GM21737 (cell line): ENCODE measurements around the gene BOK.
"Not testable (repeated sequence)": the region's sequence is repeated elsewhere in the genome, so short reads cannot be mapped to it uniquely, and the experiment has no call there.

ENCODE experiments used
- ATAC-seq: cut with Tn5 transposase; IDR thresholded peaks from one replicate; pipeline ENCODE4 v1.9.1; 2021; ENCODE audit warnings: mild to moderate bottlenecking, moderate library complexity; ENCODE audit not compliant: unreplicated experiment

The BOK gene

GRCh38 chr2:241570961-241571581, 12.5 kb downstream of the BOK start:
- no peak for ATAC-seq

- ATAC-seq: no peak
Observed at GRCh38 chr2:241571821-241572620, 13.5 kb downstream of the BOK start.

- not testable (repeated sequence) for ATAC-seq
Observed at GRCh38 chr2:241572915-241573651, 14.5 kb downstream of the BOK start.

- ATAC-seq: no peak
Observed at GRCh38 chr2:241573741-241574140, 15.2 kb downstream of the BOK start.

GRCh38 chr2:241574911-241575623, 16.5 kb downstream of the BOK start:
- no peak for ATAC-seq

- no peak for ATAC-seq
Observed at GRCh38 chr2:241575624-241576292, 17.2 kb downstream of the BOK start.

GRCh38 chr2:241576293-241576654, 17.7 kb downstream of the BOK start:
- no peak for ATAC-seq

GRCh38 chr2:241577413-241578122, 19.0 kb downstream of the BOK start:
- no peak for ATAC-seq

- ATAC-seq: no peak
Observed at GRCh38 chr2:241579281-241579680, 20.7 kb downstream of the BOK start.

GRCh38 chr2:241582328-241582727, 23.8 kb downstream of the BOK start:
- ATAC-seq: no peak

GRCh38 chr2:241582806-241583205, 24.3 kb downstream of the BOK start:
- ATAC-seq: no peak

GRCh38 chr2:241584436-241584835, 25.9 kb downstream of the BOK start:
- ATAC-seq: no peak

GRCh38 chr2:241586564-241587264, 28.2 kb downstream of the BOK start:
- no peak for ATAC-seq

GRCh38 chr2:241589863-241590262, 31.3 kb downstream of the BOK start:
- ATAC-seq: not testable (repeated sequence)

- not testable (repeated sequence) for ATAC-seq
Observed at GRCh38 chr2:241590496-241591455, 32.2 kb downstream of the BOK start.

- ATAC-seq: no peak
Observed at GRCh38 chr2:241592126-241592845, 33.7 kb downstream of the BOK start.

GRCh38 chr2:241593271-241593670, 34.7 kb downstream of the BOK start:
- no peak for ATAC-seq
